GM19468 (cell line): ENCODE data around the gene CPTP.

ENCODE experiments used
- ATAC-seq: cut with Tn5 transposase; IDR thresholded peaks from one replicate; pipeline ENCODE4 v1.9.1; 2021; ENCODE audit warnings: mild to moderate bottlenecking, moderate library complexity, moderate number of reproducible peaks; ENCODE audit not compliant: unreplicated experiment; ENCODE audit errors: extremely low read depth

CPTP gene

DNA sequence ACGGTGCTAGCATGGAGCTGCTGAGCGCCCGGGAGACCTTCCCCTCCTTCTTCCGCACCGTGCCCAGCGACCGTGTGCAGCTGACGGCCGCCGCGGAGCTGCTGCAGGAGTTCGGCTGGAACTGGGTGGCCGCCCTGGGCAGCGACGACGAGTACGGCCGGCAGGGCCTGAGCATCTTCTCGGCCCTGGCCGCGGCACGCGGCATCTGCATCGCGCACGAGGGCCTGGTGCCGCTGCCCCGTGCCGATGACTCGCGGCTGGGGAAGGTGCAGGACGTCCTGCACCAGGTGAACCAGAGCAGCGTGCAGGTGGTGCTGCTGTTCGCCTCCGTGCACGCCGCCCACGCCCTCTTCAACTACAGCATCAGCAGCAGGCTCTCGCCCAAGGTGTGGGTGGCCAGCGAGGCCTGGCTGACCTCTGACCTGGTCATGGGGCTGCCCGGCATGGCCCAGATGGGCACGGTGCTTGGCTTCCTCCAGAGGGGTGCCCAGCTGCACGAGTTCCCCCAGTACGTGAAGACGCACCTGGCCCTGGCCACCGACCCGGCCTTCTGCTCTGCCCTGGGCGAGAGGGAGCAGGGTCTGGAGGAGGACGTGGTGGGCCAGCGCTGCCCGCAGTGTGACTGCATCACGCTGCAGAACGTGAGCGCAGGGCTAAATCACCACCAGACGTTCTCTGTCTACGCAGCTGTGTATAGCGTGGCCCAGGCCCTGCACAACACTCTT, 7.6 kb downstream of the CPTP start:
- no peak for ATAC-seq

DNA sequence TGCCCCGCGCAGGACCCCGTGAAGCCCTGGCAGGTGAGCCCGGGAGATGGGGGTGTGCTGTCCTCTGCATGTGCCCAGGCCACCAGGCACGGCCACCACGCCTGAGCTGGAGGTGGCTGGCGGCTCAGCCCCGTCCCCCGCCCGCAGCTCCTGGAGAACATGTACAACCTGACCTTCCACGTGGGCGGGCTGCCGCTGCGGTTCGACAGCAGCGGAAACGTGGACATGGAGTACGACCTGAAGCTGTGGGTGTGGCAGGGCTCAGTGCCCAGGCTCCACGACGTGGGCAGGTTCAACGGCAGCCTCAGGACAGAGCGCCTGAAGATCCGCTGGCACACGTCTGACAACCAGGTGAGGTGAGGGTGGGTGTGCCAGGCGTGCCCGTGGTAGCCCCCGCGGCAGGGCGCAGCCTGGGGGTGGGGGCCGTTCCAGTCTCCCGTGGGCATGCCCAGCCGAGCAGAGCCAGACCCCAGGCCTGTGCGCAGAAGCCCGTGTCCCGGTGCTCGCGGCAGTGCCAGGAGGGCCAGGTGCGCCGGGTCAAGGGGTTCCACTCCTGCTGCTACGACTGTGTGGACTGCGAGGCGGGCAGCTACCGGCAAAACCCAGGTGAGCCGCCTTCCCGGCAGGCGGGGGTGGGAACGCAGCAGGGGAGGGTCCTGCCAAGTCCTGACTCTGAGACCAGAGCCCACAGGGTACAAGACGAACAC, 8.3 kb downstream of the CPTP start:
- no peak for ATAC-seq

DNA sequence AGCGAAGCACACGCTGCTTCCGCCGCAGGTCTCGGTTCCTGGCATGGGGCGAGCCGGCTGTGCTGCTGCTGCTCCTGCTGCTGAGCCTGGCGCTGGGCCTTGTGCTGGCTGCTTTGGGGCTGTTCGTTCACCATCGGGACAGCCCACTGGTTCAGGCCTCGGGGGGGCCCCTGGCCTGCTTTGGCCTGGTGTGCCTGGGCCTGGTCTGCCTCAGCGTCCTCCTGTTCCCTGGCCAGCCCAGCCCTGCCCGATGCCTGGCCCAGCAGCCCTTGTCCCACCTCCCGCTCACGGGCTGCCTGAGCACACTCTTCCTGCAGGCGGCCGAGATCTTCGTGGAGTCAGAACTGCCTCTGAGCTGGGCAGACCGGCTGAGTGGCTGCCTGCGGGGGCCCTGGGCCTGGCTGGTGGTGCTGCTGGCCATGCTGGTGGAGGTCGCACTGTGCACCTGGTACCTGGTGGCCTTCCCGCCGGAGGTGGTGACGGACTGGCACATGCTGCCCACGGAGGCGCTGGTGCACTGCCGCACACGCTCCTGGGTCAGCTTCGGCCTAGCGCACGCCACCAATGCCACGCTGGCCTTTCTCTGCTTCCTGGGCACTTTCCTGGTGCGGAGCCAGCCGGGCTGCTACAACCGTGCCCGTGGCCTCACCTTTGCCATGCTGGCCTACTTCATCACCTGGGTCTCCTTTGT, 9.1 kb downstream of the CPTP start:
- no peak for ATAC-seq

DNA sequence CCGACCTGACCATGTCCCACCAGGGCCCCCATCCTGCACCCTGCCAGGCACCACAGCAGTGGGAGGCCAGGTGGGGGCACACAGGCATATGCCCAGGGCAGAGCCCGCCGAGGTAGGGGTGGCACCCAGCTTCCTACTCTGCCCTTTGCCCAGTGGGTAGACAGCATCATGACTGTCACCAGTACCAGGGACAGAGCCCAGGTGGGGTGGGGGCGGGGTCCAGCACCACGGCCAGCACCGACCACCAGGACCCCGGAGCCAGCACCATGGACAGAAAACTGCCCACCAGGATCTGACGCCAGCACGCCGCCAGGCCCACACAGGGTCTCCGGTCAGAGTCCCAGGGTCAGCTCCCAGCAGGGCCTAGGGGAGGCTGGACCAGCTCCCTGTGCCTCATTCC, 10.2 kb downstream of the CPTP start:
- ATAC-seq, result no peak

DNA sequence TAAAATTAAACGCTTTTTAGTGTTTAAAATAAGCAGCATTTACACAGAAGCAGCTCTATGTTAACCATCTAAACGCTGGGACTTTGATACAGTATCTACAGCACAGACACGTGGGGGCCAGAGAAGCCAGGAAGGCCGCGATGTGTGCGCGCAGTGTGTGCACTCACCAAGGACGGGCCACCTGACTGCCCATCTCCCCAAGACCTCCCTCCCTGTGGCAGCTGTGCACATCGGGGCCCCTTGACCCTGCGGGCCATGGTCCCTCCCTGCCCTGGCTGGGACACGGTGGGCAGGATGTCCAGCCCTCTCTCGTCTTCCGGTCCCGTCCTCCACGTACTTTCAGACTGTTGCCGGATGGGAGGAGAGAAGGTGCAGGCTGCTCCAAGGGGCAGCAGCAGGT, 10.7 kb downstream of the CPTP start:
- no peak for ATAC-seq

DNA sequence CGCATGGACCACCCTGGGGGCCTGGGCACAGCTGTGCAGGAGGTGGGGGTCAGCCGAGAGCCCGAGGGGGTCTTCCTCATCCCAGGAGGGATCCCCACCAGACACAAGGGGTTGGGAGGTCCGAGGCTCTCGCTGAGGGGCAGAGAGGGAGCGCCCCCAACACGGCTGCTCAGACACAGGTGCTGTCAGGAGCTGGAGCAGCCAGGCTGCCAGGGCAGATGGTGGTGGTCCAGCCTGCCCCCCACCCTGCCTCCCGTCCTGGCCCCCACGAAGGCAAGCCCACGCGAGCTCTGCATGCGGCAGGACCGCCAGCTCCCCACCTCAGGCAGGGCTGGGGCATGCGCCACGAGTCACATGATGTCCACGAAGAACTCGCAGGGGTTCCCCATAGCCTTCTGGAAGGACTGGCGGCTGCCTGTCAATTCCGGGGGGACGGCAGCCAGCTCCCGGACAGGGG, 11.2 kb downstream of the CPTP start:
- no peak for ATAC-seq

DNA sequence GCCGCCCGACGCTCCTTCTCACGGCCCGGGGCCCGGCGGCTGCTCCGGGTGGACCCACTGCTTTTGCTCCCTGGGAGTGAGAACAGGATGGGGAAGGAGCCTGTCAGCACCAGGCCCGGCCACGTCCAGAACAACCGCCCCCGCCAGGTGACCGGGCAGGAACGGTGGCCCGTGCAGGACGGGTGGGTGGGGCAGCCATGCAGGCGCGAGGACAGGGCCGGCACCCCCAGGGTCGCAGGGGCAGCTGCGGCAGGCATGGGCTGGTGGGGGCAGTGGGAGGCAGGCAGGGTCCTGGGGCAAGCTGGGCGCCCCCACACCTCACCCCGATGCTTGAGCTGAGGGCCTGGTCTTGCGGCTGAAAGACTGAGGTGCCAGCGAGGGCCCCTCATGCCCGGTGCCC, 11.8 kb downstream of the CPTP start:
- no peak for ATAC-seq

DNA sequence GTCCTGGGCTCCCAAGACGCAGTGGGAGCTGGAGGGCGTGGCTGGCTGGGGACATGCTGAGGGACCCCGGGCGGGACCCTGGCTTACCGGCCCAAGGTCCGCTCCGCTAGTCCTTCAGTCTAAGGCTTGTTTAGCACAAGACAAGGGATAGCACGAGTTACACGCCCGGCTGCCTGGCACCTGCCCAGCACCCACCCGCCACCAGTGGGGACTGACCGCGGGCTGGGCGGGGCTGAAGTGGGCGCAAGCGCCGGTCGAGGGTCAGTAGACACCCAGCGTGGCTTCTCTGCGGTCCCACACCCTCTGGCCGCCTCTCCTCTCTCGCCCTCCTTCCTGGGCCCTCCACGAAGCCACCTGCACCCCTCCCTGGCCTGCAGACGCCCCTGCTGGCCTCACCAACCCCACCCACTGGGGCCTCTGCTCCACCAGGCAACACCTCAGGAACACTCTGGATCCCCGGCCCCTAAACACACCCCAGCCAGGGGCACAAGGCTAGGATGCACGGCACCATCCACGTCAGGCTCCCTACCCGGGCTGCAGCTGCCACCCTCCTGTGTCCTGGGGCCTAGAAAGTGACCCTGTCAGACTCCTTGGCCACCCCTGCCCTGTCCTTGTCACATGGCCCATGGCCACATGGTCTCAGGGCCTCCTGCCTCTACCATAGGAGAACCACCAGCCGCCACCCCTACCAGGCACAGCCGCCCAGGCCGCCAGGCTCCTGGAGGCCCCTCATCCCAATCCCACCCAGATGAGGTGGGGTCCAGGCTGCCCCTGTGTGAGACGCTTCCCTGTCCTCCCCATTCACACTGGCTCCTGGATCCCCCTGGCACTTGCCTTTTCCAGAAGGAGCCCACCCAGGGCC, 12.6 kb downstream of the CPTP start:
- ATAC-seq, result no peak

DNA sequence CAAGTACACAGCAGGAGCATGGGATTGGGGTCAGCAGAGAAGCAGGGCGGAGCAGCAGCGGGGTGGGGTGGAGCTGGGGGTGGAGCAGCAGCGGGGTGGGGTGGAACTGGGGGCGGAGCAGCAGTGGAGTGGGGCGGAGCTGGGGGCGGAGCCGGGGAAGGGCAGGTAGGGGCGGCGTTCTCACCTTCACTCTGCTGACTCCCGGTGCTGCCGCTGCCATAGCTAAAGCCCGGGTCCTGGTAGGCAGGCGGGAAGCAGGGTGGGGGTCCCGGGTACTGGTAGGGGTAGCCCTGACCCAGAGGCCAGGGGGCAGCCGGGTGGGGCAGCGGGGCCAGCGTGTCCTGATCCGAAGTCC, 13.2 kb downstream of the CPTP start:
- ATAC-seq, result no peak

DNA sequence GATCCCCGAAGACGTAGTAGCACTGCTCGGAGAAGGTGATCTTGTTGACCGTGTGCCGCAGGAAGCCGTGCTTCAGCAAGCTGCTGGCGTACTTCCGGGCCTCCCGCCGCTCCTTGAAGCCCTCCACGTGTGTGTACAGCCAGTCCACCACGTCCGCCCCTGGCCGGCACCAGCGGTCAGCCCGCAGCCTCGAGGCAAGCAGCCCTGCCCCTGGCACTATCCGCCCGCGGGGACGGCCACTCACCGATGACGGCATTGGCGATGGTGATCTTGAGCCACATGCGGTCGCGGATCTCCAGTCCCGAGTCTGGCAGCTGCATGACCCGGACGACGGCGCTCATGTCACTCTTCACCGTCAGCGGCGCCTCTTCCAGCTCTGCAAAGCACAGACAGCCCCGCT, 13.7 kb downstream of the CPTP start:
- ATAC-seq, result no peak

DNA sequence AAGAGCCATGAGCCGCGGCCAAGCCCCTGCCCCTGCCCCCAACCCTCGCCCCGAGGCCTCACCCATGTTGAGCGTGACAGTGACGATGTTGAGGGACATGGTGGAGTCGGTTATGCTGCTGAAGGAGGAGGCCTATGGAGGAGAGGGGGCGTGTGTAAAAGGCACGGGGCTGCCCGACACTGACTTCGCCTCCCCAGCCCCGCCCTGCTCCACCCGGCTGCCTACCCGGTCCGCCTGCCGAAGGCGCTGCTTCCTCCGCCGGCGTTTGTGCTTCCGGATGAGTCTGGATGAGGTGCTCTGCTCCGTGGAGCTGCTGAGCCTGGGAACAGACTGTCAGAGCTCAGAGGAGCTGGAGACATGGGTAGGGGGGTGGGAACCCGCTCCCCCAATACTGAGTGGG, 15.6 kb downstream of the CPTP start:
- no peak for ATAC-seq

DNA sequence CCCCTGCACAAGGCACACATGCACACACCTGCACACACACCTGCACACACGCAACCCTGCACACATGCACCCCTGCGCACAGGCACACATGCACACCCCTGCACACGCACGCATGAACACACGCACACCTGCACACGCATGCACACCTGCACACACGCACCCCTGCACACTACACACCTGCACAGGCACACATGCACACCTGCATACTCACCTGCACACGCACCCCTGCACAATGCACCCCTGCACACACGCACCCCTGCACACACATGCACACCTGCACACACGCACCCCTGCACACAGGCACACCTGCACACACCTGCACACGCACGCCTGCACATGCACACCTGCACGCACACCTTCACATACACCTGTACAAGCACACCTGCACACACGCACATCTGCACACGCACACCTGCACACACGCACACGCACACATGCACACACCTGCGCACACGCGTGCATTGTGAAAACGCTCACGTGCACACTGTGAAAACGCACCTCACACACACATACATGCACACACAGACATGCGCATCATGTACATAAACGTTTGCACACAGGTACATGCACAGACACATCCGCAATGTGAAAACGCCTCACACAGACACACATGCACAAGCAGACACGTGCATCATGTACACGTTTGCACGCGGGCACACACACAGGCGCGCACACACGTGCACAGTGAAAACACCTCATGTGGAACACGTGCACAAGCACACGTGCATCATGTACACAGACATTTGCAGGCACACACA, 16.4 kb downstream of the CPTP start:
- ATAC-seq, result no peak

DNA sequence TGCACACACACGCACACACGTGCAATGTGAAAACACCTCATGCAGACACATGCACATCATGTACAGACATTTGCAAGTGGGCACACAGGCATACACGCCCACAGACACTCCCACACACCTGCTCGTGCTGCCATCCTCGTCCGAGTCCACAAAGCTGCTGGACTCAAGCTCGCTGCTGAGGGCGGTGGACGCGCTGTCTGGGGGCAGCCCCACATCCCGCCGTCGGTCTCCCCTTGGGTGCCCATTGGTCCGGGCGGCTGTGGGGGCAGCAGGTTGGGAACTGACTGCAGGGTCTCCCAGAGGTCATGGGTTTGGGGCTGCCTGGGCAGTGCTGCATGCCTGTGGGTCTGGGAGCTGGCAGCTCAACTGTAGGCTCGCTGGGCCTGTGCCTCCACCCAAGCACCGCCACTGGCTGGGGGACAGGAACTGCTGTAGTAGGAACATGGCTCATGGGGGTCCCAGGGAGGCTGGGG, 17.0 kb downstream of the CPTP start:
- ATAC-seq, result no peak

DNA sequence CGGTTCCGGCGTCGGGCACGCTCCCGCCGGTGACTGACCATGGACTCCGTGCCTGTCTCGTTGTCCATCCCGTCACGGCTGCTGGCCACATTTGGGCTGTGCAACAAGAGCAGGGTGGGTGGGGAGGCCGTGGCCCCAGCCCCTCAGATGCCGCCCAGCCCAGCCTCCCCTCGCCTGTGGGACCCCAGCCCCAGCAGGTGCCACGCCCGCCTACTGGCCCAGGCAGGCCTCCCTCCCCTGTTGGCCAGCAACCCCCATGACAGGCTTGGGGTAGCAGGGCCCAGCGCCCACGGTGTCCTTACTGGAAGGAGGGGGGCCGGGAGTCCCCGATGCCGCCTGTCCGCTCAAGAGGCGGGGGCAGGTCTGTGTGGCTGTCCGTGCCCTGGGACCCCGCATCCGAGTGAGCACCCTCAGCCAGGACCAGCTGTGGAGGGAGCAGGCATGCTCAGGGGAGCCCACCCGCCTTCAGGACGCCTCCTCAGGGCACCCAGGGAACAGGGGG, 17.5 kb downstream of the CPTP start:
- ATAC-seq, result no peak

DNA sequence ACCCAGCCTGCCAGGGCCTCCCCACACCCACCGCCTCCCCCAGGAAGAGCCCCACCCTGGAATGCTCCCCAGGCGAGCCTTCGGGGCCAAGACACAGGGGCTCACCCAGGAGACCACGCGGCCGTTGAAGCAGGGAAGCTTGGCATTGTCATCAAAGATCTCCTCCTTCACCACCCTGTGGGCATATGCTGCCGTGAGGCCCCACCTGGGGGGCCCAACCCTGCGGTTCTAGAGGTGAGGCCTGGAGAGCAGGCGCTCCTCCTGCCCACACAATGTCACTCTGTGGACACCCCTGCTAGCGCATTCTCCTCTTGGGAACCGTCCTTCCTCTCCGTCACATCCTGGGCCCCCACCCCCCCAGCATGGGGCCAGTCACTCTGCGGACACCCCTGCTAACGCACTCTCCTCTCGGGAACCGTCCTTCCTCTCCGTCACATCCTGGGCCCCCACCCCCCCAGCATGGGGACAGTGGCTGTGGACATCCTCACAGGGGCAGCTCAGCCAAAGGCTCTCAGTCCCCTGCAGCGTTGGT, 18.0 kb downstream of the CPTP start:
- no peak for ATAC-seq

DNA sequence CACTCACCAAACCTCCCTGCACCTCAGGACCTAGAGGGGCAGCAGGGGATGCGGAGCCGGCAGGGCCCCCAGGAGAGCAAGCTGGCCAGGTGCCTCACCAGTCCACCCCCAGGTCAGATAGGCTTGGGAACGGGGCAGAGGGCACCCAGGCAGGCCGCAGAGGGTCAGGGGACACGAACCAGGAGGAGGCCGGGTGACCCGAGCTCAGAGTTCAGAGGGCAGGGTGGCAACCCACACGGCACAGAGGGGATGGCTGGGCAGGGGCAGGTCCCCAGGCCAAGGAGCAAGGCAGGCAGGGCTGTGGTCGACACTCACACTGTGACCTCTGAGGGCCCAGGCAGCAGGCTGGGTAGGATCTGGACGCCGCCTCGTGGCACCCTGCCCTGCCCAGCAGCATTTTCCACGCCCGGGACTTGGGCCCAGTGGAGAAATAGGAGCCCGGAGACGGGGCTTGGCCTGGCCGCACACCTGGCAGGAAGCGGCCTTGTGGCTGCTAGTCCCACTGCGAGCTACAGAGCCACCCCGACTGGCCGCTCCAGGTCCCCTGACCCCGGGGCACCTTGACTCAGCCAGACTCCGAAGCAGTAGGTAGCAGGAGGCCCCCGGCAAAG, 19.3 kb downstream of the CPTP start:
- ATAC-seq, result no peak

DNA sequence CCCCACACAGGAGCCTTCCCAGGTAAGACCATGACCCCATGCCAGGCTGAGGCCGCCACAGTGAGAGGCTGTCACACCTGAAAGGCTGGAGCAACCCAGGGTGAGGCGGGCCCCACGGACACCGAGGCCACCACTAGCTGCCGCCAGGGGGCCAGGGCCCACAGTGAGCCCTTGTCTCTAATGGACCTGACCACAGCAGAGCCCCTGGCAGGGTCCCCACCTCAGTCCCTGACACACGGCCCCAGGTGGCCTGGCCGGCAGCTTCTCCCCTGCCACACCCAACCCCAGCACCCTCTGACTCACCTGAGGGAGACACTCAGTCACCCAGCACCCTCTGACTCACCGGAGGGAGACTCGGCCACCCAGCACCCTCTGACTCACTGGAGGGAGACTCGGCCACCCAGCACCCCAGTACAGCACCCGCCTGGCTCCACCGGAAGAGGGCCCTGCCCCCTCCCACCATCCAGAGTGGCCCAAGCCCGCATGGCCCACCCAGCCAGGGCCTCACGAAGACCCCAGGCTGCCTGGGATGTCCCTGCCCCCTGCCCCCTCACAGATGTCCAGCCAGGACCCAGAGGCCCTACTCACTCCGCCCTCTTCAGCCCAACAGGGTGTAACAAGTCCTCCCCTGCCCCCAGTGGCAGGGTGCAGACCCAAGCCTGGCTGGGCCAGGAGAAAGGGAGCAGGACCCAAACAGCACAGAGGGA, 20.2 kb downstream of the CPTP start:
- no peak for ATAC-seq

DNA sequence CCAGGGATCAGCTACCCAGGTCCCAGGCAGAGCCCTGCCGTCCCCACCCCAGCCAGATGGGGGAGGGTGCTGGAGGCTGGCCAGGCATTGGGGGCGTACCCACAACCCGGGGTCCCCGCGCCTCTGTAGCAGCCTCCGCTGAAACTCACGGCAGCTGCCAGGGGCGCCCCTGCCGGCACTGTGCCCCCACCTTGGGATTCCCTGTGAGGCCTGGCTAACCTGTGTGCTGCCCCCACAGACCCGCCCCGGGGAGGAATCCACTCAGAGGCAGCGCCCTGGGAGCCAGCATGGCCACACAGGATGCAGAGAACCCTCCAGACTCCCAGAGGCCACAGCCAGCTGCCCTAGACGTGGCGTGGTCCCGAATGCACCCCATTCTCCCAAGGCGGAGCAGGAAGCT, 20.8 kb downstream of the CPTP start:
- no peak for ATAC-seq
